CD4-positive, alpha-beta memory T cell (primary cell): ENCODE results near the gene STAU1. TPM values are rescaled to one million over a fixed set of nuclear protein-coding genes. Genes with fewer than 3 reads are reported as not detected.
"Not testable (repeated sequence)": the region's sequence is repeated elsewhere in the genome, so short reads cannot be mapped to it uniquely, and the experiment has no call there.

Experiments used
- CTCF ChIA-PET: fragments of 350-600 bp; sonication (Branson Sonifier 250); formaldehyde crosslinking; loops from one replicate; lab custom pipeline; 2021; ENCODE audit warnings: inconsistent platforms; ENCODE audit not compliant: partially characterized antibody; lab: Charles Lee
- POLR2A ChIA-PET: fragments of 350-600 bp; sonication (Branson Sonifier 250); formaldehyde crosslinking; loops from one replicate; lab custom pipeline; 2021; ENCODE audit not compliant: partially characterized antibody; lab: Charles Lee
- DNase-seq, 5 donors: peaks; one replicate each; pipeline versions ENCODE4 v3.0.0 to v3.0.0-alpha.2; 2020 to 2022; ENCODE audit warnings: mixed read lengths in 1 of 5
- H3K27ac ChIP-seq: one replicate; pipeline ENCODE4 v1.7.0; 2013; ENCODE audit warnings: low read depth, low read length
- H3K27me3 ChIP-seq: 2 replicates; pipeline ENCODE4 v1.7.0; 2013; ENCODE audit warnings: mild to moderate bottlenecking, low read length, moderate library complexity; ENCODE audit not compliant: insufficient read depth
- H3K36me3 ChIP-seq: 2 replicates; pipeline ENCODE4 v1.7.0; 2013; ENCODE audit warnings: mild to moderate bottlenecking, low read length, moderate library complexity; ENCODE audit not compliant: insufficient read depth
- H3K4me1 ChIP-seq: 2 replicates; pipeline ENCODE4 v1.7.0; 2013; ENCODE audit warnings: mild to moderate bottlenecking, low read length, moderate library complexity; ENCODE audit not compliant: insufficient read depth
- H3K4me3 ChIP-seq, 2 donors: one replicate each; pipeline ENCODE4 v1.7.0; 2013; ENCODE audit warnings: low read length in 2 of 2, mild to moderate bottlenecking in 1 of 2
- H3K9me3 ChIP-seq, 2 donors: one replicate each; pipeline ENCODE4 v1.7.0; 2013; ENCODE audit warnings: low read length in 2 of 2, control low read depth in 1 of 2; ENCODE audit not compliant: control insufficient read depth in 1 of 2
- H3K27ac Mint-ChIP-seq, 7 donors: one replicate each; pipeline ENCODE4 v1.8.0; 2020 to 2021; ENCODE audit warnings: mixed read lengths in 7 of 7, mild to moderate bottlenecking in 6 of 7, inconsistent platforms in 3 of 7, moderate library complexity in 3 of 7
- H3K27me3 Mint-ChIP-seq, 2 donors: one replicate each; pipeline ENCODE4 v1.8.0; 2020 to 2021; ENCODE audit warnings: mixed read lengths in 2 of 2
- H3K36me3 Mint-ChIP-seq, 2 donors: one replicate each; pipeline ENCODE4 v1.8.0; 2020 to 2021; ENCODE audit warnings: mixed read lengths in 2 of 2, inconsistent platforms in 1 of 2, mild to moderate bottlenecking in 1 of 2
- H3K4me1 Mint-ChIP-seq, 4 donors: one replicate each; pipeline ENCODE4 v1.8.0; 2020 to 2021; ENCODE audit warnings: mixed read lengths in 4 of 4, mild to moderate bottlenecking in 1 of 4
- H3K4me3 Mint-ChIP-seq, 8 donors: one replicate each; pipeline ENCODE4 v1.8.0; 2020 to 2021; ENCODE audit warnings: mixed read lengths in 8 of 8, mild to moderate bottlenecking in 7 of 8, moderate library complexity in 6 of 8, inconsistent platforms in 3 of 8
- H3K9me3 Mint-ChIP-seq, 8 donors: one replicate each; pipeline ENCODE4 v1.8.0; 2020 to 2021; ENCODE audit warnings: mixed read lengths in 8 of 8, mild to moderate bottlenecking in 5 of 8, inconsistent platforms in 3 of 8, moderate library complexity in 1 of 8
- intact Hi-C: fragments of 100-400 bp; cut with micrococcal nuclease; formaldehyde crosslinking; loops from one replicate; pipeline ENCODE4 v1.15.1; 2023
- polyA plus RNA-seq, 2 donors: library from polyadenylated mRNA; unstranded; fragments of 300-500 nt; fragmentation: Illumina TruSeq; gene quantifications; one replicate each; pipeline ENCODE4 v1.2.3, GENCODE V29; 2021
- total RNA-seq, 2 experiments: library from RNA; stranded (reverse); gene quantifications; one replicate each; pipeline ENCODE4 v1.2.3, GENCODE V29; 2021

Gene STAU1
- total and polyA plus RNA-seq, 4 experiments from 2014 or later = 23.2 to 49.9 (median 49.0) TPM

DNA sequence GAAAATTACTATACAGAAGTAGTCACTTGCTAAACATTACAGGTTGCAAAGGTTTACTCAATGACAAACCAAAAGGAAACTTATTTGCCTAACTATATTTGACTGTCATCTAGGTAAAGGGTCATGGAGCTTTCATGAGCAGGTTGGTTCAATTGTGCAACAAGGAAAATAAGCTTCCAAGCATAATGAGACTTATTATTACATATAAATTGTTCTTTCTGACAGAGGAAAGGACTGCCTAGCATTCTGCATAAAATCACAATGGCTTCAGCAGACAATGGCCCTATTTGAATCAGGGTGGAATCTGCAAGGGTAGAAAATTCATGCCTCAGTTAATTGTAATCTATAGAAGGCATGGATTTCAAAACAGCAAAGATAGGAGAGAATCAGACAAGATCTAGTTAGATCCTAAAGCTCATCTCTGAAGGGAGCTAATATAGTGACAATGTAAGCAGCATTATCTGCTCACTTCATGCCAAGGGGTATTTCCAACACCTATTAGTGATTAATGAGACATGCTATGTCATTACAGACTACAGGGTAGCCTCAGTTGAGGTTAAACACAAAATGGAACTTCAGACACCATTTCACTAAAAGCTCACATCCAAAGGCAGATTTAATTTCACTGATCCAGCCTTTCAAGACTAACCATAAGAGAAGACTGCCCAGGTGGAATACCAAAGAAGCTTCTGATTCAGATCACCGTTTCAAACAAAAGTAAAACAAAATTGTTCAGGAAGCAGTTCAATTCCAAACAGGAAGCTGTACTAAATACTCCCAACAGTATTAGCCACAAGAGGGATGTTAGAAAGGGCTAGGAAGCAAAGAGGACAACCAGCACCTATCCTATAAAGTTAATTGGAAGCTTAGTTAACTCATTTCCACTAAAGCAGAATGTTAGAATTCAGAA lies 8.5 kb downstream of the STAU1 start:
- H3K9me3 Mint-ChIP-seq = no peaks in the 10 kb centered on the region
- POLR2A ChIA-PET = interaction anchor here (1.0 to 1.1 kb wide), 2 partner anchors 36 to 70 kb away, joined by 3 read pairs; no protein-coding TSS in a partner anchor
- peaks cover 60% of the 10 kb centered on the region for H3K4me1 ChIP-seq
- intact Hi-C loops = no loop called here
- H3K27me3 Mint-ChIP-seq = no peaks in the 10 kb centered on the region
- CTCF ChIA-PET = interaction anchor here (0.6 to 4.9 kb wide), 10 partner anchors 12 to 707 kb away, joined by 3 to 41 read pairs (median 3); no protein-coding TSS in a partner anchor
- no peaks in the 10 kb centered on the region for H3K9me3 ChIP-seq
- H3K27ac Mint-ChIP-seq = peak overlapping the region in 5 of 7 donors; percentile 43 to 89 (median 49)
- no peak overlapping the region for H3K4me3 ChIP-seq
- no peak overlapping the region for H3K27ac ChIP-seq
- peaks cover 36 to 64% (median 51%) of the 10 kb centered on the region in 4 donors for H3K4me1 Mint-ChIP-seq
- no peaks in the 10 kb centered on the region for H3K27me3 ChIP-seq
- H3K36me3 Mint-ChIP-seq = peaks cover 4 to 19% of the 10 kb centered on the region in 2 donors
- DNase-seq = no peak
- peak overlapping the region in 5 of 8 donors; percentile 14 to 62 (median 26) for H3K4me3 Mint-ChIP-seq
- peaks cover 10% of the 10 kb centered on the region for H3K36me3 ChIP-seq

DNA sequence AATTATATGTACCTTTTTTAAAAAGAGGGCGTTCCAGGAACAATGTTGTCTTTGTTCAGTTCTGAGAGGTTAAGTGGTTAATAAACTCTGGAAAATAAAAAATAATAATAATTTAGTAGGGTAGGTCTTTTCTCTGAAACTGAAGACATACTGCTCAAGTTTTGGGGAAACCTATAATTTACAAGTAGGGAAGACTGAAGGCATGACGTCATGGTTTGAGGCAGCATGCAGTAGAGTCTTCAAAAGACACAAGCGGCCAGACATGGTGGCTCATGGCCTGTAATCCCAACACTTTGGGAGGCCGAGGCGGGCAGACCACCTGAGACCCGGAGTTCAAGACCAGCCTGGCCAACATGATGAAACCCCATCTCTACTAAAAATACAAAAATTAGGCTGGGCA lies 14.0 kb downstream of the STAU1 start:
- Histone ChIP-seq H3K4me3 (no peak overlapping the region), H3K27ac (no peak overlapping the region), H3K4me1 (peaks cover 26% of the 10 kb centered on the region), H3K36me3 (peaks cover 18% of the 10 kb centered on the region), H3K9me3 (no peaks in the 10 kb centered on the region), H3K27me3 (no peaks in the 10 kb centered on the region)
- Mint-ChIP-seq H3K9me3 (no peaks in the 10 kb centered on the region), H3K4me3 (no peak overlapping the region), H3K27me3 (no peaks in the 10 kb centered on the region), H3K4me1 (peaks cover 24 to 43% (median 33%) of the 10 kb centered on the region in 4 donors), H3K36me3 (peaks cover 32 to 42% of the 10 kb centered on the region in 2 donors), H3K27ac (no peak overlapping the region)
- ChIA-PET POLR2A (interaction anchor here (2.0 kb wide), 1 partner anchor 13 kb away, joined by 7 read pairs; the partner anchor contains the start of gene STAU1), CTCF (no interaction called here)
- DNase-seq = no peak
- intact Hi-C loops = no loop called here

DNA sequence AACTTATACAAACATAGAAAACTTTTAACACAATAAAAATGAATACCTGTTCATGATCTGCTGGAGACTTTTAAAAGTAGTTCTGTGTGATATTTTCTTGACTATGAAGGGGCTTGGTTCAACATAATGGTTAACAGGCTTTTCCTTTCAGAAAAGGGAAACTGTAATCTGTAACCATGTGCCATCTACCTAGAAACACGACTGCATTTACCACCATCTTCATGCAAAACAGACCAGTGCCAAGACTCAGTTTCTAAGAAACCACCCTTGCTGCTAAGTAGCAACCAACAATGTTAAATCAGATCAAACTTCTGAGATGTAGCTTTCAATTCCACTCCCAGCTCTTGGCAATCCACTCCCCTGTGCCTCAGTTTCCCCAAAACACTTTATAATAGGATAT lies 15.7 kb downstream of the STAU1 start:
- Histone ChIP-seq H3K4me3 (no peak overlapping the region), H3K4me1 (peaks cover 35% of the 10 kb centered on the region), H3K9me3 (no peaks in the 10 kb centered on the region), H3K36me3 (peaks cover 12% of the 10 kb centered on the region), H3K27me3 (no peaks in the 10 kb centered on the region), H3K27ac (no peak overlapping the region)
- Mint-ChIP-seq H3K4me1 (peaks cover 28 to 53% (median 39%) of the 10 kb centered on the region in 4 donors), H3K36me3 (peaks cover 28 to 41% of the 10 kb centered on the region in 2 donors), H3K27ac (peak overlapping the region in 1 of 7 donors; percentile 57), H3K9me3 (no peaks in the 10 kb centered on the region), H3K4me3 (no peak overlapping the region), H3K27me3 (no peaks in the 10 kb centered on the region)
- intact Hi-C loops = no loop called here
- no peak for DNase-seq
- ChIA-PET CTCF (interaction anchor here (1.6 kb wide), 1 partner anchor 45 kb away, joined by 5 read pairs; no protein-coding TSS in a partner anchor), POLR2A (interaction anchor here (2.0 kb wide), 1 partner anchor 15 kb away, joined by 7 read pairs; the partner anchor contains the start of gene STAU1)

DNA sequence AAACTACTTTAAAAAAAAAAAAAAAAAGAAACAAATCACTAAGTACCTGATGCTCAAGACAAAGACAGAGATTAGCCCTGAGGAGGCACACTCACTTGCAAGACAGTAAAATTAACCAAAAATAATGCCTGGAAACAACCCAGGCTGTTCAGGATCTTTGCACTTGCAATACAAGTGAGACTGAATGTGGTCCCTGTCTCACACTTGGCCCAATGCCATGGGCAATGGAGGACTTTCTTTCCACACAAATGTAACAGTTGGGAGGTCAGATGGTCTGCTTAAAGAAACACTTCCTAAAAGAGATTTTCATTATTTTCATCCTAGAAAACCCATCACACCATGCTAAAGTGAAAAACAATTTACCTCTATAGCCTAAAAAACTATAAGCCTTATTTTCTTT lies 16.2 kb downstream of the STAU1 start:
- no peaks in the 10 kb centered on the region for H3K27me3 Mint-ChIP-seq
- no peak overlapping the region for H3K4me3 Mint-ChIP-seq
- no peak overlapping the region for H3K27ac ChIP-seq
- H3K4me3 ChIP-seq = no peak overlapping the region
- no peaks in the 10 kb centered on the region for H3K9me3 Mint-ChIP-seq
- ChIA-PET POLR2A (no interaction called here), CTCF (no interaction called here)
- intact Hi-C loops = no loop called here
- H3K36me3 ChIP-seq = peaks cover 12% of the 10 kb centered on the region
- H3K4me1 Mint-ChIP-seq = peaks cover 31 to 58% (median 44%) of the 10 kb centered on the region in 4 donors
- H3K36me3 Mint-ChIP-seq = peaks cover 28 to 43% of the 10 kb centered on the region in 2 donors
- H3K27ac Mint-ChIP-seq = no peak overlapping the region
- no peak for DNase-seq
- peaks cover 40% of the 10 kb centered on the region for H3K4me1 ChIP-seq
- H3K9me3 ChIP-seq = no peaks in the 10 kb centered on the region
- no peaks in the 10 kb centered on the region for H3K27me3 ChIP-seq

DNA sequence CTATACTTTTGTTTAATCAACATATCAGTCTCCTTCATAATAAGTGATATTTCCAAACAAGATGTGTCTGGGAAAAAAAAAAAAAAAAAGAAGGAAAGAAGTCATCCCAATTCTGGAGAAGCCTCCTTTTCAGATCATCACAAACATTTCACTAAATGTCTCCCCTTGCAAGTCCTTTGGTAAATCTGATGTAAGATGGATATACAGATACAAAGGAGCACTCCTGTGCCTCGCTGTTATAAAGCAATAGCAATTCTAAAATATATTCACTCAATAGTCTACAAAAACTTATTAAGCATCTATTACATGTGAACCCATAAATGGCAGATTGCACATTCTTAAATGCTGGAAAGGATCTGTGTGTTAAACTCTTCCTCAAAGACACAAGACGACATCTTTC lies 17.4 kb downstream of the STAU1 start:
- Histone ChIP-seq H3K9me3 (no peaks in the 10 kb centered on the region), H3K27ac (no peak overlapping the region), H3K27me3 (no peaks in the 10 kb centered on the region), H3K4me3 (no peak overlapping the region), H3K36me3 (peaks cover 12% of the 10 kb centered on the region), H3K4me1 (peaks cover 52% of the 10 kb centered on the region)
- POLR2A ChIA-PET = no interaction called here
- Mint-ChIP-seq H3K36me3 (peaks cover 28 to 49% of the 10 kb centered on the region in 2 donors), H3K27me3 (no peaks in the 10 kb centered on the region), H3K27ac (peak overlapping the region in 2 of 7 donors; percentile 63 to 65), H3K9me3 (no peaks in the 10 kb centered on the region), H3K4me3 (peak overlapping the region in 1 of 8 donors; percentile 40), H3K4me1 (peaks cover 41 to 65% (median 55%) of the 10 kb centered on the region in 4 donors)
- intact Hi-C loops = no loop called here
- no peak for DNase-seq
- CTCF ChIA-PET = no interaction called here

DNA sequence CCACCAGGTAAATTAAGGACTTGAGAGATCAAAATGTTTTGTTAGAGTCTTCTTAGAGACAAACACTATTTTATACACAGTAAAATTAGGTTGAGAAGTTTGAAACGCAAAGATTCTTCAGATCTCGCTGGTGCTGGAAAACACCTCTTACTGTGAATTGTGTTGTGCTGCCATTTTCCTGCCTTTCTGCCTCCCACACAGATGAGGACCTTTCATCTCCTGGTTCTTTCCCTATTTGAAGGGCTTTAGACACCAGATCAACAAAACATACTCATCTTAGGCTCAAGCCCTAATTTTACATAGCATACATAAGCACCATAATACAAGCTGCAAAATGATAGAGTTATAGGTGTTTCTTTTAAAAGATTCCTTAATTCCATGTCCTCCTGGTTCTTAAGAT lies 18.6 kb downstream of the STAU1 start:
- ChIA-PET CTCF (no interaction called here), POLR2A (no interaction called here)
- Mint-ChIP-seq H3K4me3 (no peak overlapping the region), H3K4me1 (peaks cover 42 to 67% (median 56%) of the 10 kb centered on the region in 4 donors), H3K9me3 (no peaks in the 10 kb centered on the region), H3K27ac (peak overlapping the region in 4 of 7 donors; percentile 6 to 87 (median 60)), H3K36me3 (peaks cover 28 to 51% of the 10 kb centered on the region in 2 donors), H3K27me3 (no peaks in the 10 kb centered on the region)
- Histone ChIP-seq H3K27ac (no peak overlapping the region), H3K4me1 (peaks cover 53% of the 10 kb centered on the region), H3K4me3 (no peak overlapping the region), H3K27me3 (no peaks in the 10 kb centered on the region), H3K9me3 (no peaks in the 10 kb centered on the region), H3K36me3 (peaks cover 14% of the 10 kb centered on the region)
- intact Hi-C loops = no loop called here
- no peak for DNase-seq

DNA sequence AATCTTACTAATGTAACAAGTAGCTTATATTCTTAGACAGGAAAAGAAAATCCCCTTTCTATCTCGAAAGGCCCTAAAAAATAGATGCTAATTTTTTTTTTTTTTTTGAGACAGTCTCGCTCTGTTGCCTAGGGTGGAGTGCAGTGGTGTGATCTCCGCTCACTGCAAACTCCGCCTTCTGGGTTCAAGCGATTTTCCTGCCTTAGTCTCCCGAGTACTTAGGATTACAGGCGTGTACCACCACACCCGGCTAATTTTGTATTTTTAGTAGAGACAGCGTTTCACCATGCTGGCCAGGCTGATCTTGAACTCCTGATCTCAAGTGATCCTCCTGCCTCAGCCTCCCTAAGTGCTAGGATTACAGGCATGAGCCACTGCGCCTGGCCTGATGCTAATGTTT lies 19.3 kb downstream of the STAU1 start:
- H3K4me3 ChIP-seq, POLR2A ChIA-PET, H3K27me3 Mint-ChIP-seq, H3K27ac ChIP-seq, H3K9me3 Mint-ChIP-seq, H3K9me3 ChIP-seq, DNase-seq, H3K27me3 ChIP-seq, intact Hi-C loops: not testable (repeated sequence)
- Mint-ChIP-seq H3K4me3 (peak overlapping the region in 1 of 8 donors; percentile 20), H3K36me3 (peaks cover 27 to 50% of the 10 kb centered on the region in 2 donors), H3K27ac (peak overlapping the region in 3 of 7 donors; percentile 31 to 74 (median 59)), H3K4me1 (peaks cover 41 to 67% (median 56%) of the 10 kb centered on the region in 4 donors)
- H3K4me1 ChIP-seq = peaks cover 53% of the 10 kb centered on the region
- H3K36me3 ChIP-seq = peaks cover 11% of the 10 kb centered on the region
- CTCF ChIA-PET = interaction anchor here (1.8 kb wide), 1 partner anchor 12 kb away, joined by 9 read pairs; no protein-coding TSS in a partner anchor
